Fibroblast of lung (primary cell): ENCODE measurements around the gene TGIF2. TPM values are rescaled to one million over a fixed set of nuclear protein-coding genes. Genes with fewer than 3 reads are reported as not detected.

Experiments used
- DNase-seq, 2 donors: peaks; one replicate each; pipeline versions ENCODE4 v3.0.0 to v3.0.0-alpha.2; 2010; ENCODE audit warnings: low read depth in 2 of 2
- H2AFZ ChIP-seq: 2 replicates; pipeline ENCODE4 v1.5.1; 2012; ENCODE audit warnings: low read length, control low read depth, inconsistent platforms
- H3K27ac ChIP-seq: 2 replicates; pipeline ENCODE4 v1.5.1; 2011; ENCODE audit warnings: low read length, control low read depth; ENCODE audit not compliant: insufficient read depth
- H3K27me3 ChIP-seq: 2 replicates; pipeline ENCODE4 v1.5.1; 2011; ENCODE audit warnings: mild to moderate bottlenecking, low read length; ENCODE audit not compliant: control insufficient read depth, insufficient read depth
- H3K36me3 ChIP-seq: 2 replicates; pipeline ENCODE4 v1.5.1; 2011; ENCODE audit warnings: low read length; ENCODE audit not compliant: control insufficient read depth, insufficient read depth
- H3K4me1 ChIP-seq: 2 replicates; pipeline ENCODE4 v1.5.1; 2011; ENCODE audit warnings: low read length; ENCODE audit not compliant: control insufficient read depth, insufficient read depth; ENCODE audit errors: extremely low read depth
- H3K4me2 ChIP-seq: 2 replicates; pipeline ENCODE4 v1.5.1; 2011; ENCODE audit warnings: low read length, control low read depth; ENCODE audit not compliant: insufficient read depth; ENCODE audit errors: extremely low read depth
- H3K4me3 ChIP-seq, 4 experiments: fragments of 200-600 bp in 1 of 4; sonication (generic) in 1 of 4; replicated peaks in 1 of 4; 2 replicates each; pipeline ENCODE4 v1.5.1; 2011 to 2016; ENCODE audit warnings: low read length in 4 of 4, low read depth in 3 of 4, mild to moderate bottlenecking in 3 of 4, control low read depth in 2 of 4, inconsistent platforms in 1 of 4, mixed read lengths in 1 of 4; ENCODE audit not compliant: insufficient read depth in 1 of 4; ENCODE audit errors: control extremely low read depth in 1 of 4
- H3K79me2 ChIP-seq: 2 replicates; pipeline ENCODE4 v1.5.1; 2012; ENCODE audit warnings: mild to moderate bottlenecking, low read length, inconsistent platforms; ENCODE audit not compliant: control insufficient read depth, insufficient read depth
- H3K9ac ChIP-seq: 2 replicates; pipeline ENCODE4 v1.5.1; 2011; ENCODE audit warnings: mild to moderate bottlenecking, low read length, control low read depth; ENCODE audit not compliant: insufficient read depth
- H3K9me3 ChIP-seq: 2 replicates; pipeline ENCODE4 v1.5.1; 2012; ENCODE audit warnings: low read depth, low read length; ENCODE audit not compliant: control insufficient read depth, insufficient read depth
- H4K20me1 ChIP-seq: 2 replicates; pipeline ENCODE4 v1.5.1; 2011; ENCODE audit warnings: low read length; ENCODE audit not compliant: control insufficient read depth, insufficient read depth; ENCODE audit errors: extremely low read depth
- EZH2 ChIP-seq: IDR thresholded peaks from 2 replicates; pipeline ENCODE4 v1.5.1; 2012; ENCODE audit warnings: low read length, control low read depth, mild to moderate bottlenecking; ENCODE audit errors: missing control alignments
- polyA plus RNA-seq, 2 donors: library from polyadenylated mRNA; depleted of rRNA in 1 of 2; stranded (reverse) in 1 of 2; unstranded in 1 of 2; fragments of >200 nt; gene quantifications; 2 replicates each; pipeline ENCODE4 v1.2.1, GENCODE V29; 2011 to 2012; ENCODE audit warnings: missing spikeins in 1 of 2
- total RNA-seq: library from RNA; depleted of rRNA; stranded (reverse); fragments of >200 nt; gene quantifications from 2 replicates; pipeline ENCODE4 v1.2.1, GENCODE V29; 2014
- TF ChIP-seq, protein P1 (sequence below), 2 donors: IDR thresholded peaks in 1 of 2; conservative IDR thresholded peaks in 1 of 2; 1 replicate in 1 of 2; 2 replicates in 1 of 2; pipeline ENCODE4 v1.5.1; 2011 to 2012; ENCODE audit warnings: low read length in 2 of 2, control low read depth in 1 of 2, inconsistent platforms in 1 of 2, low read depth in 1 of 2, mild to moderate bottlenecking in 1 of 2

Gene TGIF2
- total and polyA plus RNA-seq, 2 donors (not counting 1 experiment from before 2014, with no cell fraction given): 3.8 to 9.9 TPM

DNA sequence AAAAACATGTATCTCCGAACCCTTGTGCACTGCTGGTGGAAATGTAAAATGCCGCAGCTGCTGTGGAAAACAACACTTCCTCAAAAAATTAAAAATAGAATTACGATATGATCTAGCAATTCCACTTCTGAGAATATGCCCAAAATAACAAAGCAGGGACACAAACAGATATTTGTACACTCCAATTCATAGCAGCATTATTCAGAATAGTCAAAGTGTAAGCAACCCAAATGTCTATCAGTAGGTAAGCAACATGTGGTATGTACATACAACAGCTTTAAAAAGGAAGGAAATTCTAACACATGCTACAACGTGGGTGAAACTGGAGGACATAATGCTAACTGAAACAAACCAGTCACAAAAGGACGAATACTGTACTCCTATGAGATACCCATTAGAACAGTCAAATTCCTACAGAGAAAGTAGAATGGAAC is 26.5 kb downstream of the TGIF2 start:
- Histone ChIP-seq H4K20me1 (no peaks in the 10 kb centered on the region), H3K4me1 (no peaks in the 10 kb centered on the region), H3K79me2 (no peaks in the 10 kb centered on the region), H3K9ac (no peak overlapping the region), H3K4me2 (no peak overlapping the region), H3K36me3 (no peaks in the 10 kb centered on the region), H3K9me3 (no peaks in the 10 kb centered on the region), H3K27me3 (no peaks in the 10 kb centered on the region), H2AFZ (no peak overlapping the region), H3K27ac (no peak overlapping the region), H3K4me3 (no peak overlapping the region)
- DNase-seq: no peak
- TF ChIP-seq EZH2: no peak
- TF ChIP-seq, protein P1, sequence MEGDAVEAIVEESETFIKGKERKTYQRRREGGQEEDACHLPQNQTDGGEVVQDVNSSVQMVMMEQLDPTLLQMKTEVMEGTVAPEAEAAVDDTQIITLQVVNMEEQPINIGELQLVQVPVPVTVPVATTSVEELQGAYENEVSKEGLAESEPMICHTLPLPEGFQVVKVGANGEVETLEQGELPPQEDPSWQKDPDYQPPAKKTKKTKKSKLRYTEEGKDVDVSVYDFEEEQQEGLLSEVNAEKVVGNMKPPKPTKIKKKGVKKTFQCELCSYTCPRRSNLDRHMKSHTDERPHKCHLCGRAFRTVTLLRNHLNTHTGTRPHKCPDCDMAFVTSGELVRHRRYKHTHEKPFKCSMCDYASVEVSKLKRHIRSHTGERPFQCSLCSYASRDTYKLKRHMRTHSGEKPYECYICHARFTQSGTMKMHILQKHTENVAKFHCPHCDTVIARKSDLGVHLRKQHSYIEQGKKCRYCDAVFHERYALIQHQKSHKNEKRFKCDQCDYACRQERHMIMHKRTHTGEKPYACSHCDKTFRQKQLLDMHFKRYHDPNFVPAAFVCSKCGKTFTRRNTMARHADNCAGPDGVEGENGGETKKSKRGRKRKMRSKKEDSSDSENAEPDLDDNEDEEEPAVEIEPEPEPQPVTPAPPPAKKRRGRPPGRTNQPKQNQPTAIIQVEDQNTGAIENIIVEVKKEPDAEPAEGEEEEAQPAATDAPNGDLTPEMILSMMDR (conservative IDR thresholded peaks at IDR 0.05 in 1 of 2, IDR thresholded peaks at IDR 0.05 in 1 of 2; ENCODE audit: low read depth in 1 of 2, low read length in 2 of 2): no peak

DNA sequence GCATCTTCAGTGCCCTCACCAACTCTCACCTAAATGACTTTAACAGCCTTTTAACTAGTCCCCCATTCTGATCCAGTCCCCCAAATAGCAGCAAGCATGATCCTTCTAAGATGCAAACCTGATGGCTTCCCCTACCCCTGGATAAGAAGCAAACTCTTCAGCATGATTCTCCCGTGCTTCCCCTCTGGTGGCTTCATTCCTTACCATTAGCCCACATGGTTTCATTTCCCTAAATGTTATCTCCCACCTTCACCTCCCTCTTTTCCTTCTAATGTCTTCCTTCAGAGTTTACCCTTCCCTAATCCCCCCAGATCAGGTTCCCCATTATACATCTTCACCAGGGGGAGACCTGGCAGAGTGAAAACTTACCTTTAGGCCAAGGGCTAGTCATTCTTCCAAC is 28.1 kb downstream of the TGIF2 start:
- Histone ChIP-seq H4K20me1 (no peaks in the 10 kb centered on the region), H3K36me3 (no peaks in the 10 kb centered on the region), H2AFZ (no peak overlapping the region), H3K79me2 (peaks cover 10% of the 10 kb centered on the region), H3K27me3 (no peaks in the 10 kb centered on the region), H3K4me1 (no peaks in the 10 kb centered on the region), H3K4me2 (no peak overlapping the region), H3K9ac (no peak overlapping the region), H3K9me3 (no peaks in the 10 kb centered on the region), H3K4me3 (no peak overlapping the region), H3K27ac (no peak overlapping the region)
- no peak for DNase-seq
- TF ChIP-seq, protein P1 (conservative IDR thresholded peaks at IDR 0.05 in 1 of 2, IDR thresholded peaks at IDR 0.05 in 1 of 2; ENCODE audit: low read depth in 1 of 2, low read length in 2 of 2): no peak
- TF ChIP-seq EZH2: no peak

DNA sequence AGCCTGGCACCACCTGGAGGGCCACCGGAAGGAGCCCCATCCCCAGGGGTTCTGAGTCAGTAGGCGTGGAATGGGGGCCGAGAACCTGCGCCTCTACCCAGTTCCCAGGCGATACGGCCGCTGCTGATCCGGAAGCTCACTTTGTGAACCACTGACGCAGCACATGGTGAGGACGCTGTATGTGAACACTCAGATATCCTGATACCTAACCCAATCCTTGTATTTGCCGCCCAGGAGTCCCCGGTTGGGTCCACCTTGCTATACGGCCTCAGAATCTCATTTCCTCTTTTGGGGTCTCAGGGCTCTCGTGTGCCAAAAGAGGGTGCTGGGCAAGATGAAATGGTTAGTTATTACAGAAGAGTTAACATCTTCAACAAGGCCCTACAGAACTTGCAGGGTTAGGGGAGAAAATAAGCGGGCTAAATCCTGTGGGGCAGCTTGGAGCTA is 31.6 kb downstream of the TGIF2 start:
- H3K4me2 ChIP-seq: peak overlapping the region; percentile 77
- H4K20me1 ChIP-seq: no peaks in the 10 kb centered on the region
- H3K27ac ChIP-seq: peak overlapping the region; percentile 89
- H3K4me1 ChIP-seq: no peaks in the 10 kb centered on the region
- H3K4me3 ChIP-seq: peak overlapping the region; percentile 21 to 46 (median 31)
- no peak for TF ChIP-seq EZH2
- TF ChIP-seq, protein P1 (conservative IDR thresholded peaks at IDR 0.05 in 1 of 2, IDR thresholded peaks at IDR 0.05 in 1 of 2; ENCODE audit: low read depth in 1 of 2, low read length in 2 of 2): no peak
- H3K9me3 ChIP-seq: no peaks in the 10 kb centered on the region
- peaks cover 26% of the 10 kb centered on the region for H3K79me2 ChIP-seq
- H2AFZ ChIP-seq: peak overlapping the region; percentile 89
- no peaks in the 10 kb centered on the region for H3K27me3 ChIP-seq
- H3K9ac ChIP-seq: peak overlapping the region; percentile 20
- no peak for DNase-seq
- peaks cover 5% of the 10 kb centered on the region for H3K36me3 ChIP-seq
